C1 segment of cervical spinal cord (tissue), 14 donors: ENCODE results near the gene TEX264.

Experiments
- DNase-seq, 14 donors: peaks; one replicate each; lab custom pipeline; 2025; lab: John Stamatoyannopoulos, UW

Gene TEX264

GRCh38 chr3:51692980-51693395 is 21.9 kb downstream of the TEX264 start:
- no peak for DNase-seq

- peak in 1 of 14 donors; percentile 14 for DNase-seq
Observed at GRCh38 chr3:51696954-51697353, 25.9 kb downstream of the TEX264 start.

DNA sequence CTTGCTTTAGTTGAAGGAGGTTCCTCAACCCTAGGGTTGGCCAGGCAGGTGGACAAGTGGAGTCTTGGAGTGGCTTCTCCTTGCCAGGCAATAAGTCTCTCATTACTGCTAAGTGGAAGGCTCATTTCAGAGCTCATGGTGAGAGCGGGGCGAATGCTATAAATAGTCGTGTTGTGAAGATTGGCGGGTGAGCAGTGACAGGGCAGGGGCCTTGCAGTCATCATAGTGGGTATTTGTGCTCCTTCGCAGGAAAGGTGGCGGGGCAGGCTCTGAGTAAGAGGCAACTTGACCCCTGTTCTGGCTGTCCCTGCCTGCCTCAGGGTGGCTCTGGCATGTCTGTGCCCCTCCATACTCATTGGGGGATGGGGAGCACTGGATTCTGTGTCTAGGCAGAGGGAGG is 27.2 kb downstream of the TEX264 start:
- no peak for DNase-seq

DNA sequence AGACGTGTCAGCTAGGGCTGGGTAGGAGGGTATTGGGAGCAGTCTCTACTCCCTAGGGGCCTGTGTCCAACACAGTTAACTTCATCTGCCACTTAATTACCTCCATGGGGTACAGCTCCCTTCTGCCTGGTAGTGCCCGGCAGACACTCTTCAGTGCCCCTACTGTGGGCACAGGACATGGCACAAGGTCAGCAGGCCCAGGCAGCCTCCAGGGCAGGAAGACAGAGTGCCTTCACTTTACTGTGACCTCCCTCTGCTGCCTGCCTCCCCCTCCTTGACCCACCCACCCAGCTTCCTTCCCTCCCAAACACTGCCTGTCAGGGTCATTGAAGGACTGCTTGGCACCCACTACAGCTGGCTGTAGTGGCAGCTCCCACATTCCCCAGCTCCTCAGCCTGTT is 29.4 kb downstream of the TEX264 start:
- no peak for DNase-seq

DNA sequence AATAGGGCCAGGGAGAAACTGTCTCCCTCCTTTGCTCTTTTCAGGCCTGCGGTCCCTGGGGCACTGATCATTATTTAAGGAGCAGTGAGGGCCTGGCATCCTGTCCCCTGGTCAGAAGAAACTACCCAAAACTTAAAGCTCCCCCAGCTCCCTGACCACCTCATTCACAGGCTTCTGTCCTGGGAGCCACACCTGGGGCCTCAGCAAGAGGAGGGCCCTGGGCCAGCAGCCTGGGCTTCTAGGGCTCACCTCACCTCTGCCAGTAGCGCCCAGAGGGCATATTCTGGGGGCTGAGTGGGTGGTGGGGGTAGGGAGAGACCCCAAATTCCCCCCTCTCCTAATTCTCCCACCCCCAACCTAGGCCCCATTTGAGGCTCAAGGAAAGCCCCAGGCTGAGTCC is 31.1 kb downstream of the TEX264 start:
- no peak for DNase-seq

DNA sequence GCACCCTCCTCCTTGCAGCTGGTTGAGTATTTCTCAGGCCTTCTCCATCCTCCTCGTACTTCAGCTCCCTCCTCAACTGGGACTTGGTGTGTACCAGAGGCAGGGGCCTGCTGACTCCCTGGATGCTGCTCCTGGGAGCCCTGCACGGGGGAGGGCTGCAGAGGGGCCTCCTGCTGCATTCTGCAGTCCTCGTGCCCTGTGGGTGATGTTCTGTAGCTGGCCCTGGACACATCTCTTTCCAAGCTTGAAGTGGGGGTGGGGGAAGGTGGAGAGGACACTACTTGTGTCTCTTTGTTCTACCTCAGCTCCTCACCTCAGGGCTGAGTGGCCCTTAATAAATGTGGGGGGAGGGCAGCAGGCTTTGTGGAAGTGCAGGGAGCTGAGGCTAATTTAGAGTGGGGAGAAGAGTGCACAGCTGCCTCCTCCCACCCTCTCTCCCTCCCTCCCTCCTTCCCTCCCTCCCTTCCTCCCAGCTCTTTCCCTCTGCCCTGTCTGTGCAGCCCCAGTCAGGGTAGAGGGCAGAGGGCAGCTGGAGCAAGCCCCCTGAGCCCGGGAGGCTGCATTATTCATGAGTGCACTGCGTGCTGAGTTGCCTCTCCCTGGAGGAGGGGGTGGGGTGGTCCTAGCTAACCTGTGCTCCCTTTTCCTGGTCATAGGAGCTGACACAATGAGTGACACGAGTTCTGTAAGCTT is 32.2 kb downstream of the TEX264 start:
- no peak for DNase-seq

DNA sequence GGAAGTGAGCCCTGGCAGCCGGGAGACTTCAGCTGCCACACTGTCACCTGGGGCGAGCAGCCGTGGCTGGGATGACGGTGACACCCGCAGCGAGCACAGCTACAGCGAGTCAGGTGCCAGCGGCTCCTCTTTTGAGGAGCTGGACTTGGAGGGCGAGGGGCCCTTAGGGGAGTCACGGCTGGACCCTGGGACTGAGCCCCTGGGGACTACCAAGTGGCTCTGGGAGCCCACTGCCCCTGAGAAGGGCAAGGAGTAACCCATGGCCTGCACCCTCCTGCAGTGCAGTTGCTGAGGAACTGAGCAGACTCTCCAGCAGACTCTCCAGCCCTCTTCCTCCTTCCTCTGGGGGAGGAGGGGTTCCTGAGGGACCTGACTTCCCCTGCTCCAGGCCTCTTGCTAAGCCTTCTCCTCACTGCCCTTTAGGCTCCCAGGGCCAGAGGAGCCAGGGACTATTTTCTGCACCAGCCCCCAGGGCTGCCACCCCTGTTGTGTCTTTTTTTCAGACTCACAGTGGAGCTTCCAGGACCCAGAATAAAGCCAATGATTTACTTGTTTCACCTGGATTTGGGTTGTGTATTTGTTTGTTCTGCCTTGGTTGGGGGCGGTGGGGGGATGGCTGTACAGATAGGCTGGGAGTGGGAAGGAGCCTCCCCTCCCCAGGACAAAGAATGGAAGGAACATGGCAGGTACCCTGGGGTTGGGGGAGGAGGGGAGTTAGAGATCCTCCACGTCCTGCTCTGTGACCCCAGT is 32.9 kb downstream of the TEX264 start:
- DNase-seq, result no peak

- no peak for DNase-seq
Observed at GRCh38 chr3:51704511-51704950, 33.5 kb downstream of the TEX264 start.

DNA sequence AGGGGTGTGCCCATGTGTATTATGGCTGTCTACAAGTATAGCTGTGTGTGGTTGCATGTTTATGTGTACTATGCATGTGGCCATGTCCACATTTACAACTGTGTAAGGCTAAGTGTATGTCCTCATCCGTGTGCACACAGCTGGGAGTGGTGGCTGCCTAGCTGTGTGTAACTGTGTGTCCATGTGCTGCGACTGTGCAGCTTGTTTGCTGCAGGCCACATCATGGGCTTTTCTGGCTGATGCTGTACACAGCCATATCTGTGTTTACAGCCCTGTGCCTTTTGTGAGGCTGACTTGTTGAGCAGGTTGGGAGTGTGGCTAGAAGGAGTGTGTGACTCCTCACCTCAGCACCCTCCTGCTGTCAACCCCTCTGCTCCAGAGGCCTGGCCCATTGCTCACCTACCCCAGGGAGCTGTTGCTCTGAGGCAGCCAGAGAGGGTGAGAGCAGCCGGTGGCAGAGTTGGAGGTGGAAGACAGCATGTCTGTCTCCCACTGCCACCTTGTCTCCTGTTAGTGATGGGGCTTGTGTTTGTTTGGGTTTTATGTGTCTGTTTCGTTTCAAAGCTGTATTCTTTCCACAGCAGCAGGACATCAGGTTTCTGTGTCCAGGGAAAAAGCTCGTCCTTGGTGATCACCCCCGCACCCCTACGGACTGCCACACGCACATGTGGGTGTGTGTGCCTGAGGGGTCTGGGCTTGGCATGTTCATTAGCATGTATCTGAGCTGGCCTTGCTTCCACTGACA is 34.4 kb downstream of the TEX264 start:
- no peak for DNase-seq

- no peak for DNase-seq
Observed at GRCh38 chr3:51706021-51706485, 35.0 kb downstream of the TEX264 start.

GRCh38 chr3:51706788-51707731 is 36.0 kb downstream of the TEX264 start, which contains the start of gene GRM2:
Gene GRM2 (plus strand): TSS chr3:51707068. CDS start chr3:51708984, 1,916 bp downstream.
- peak in 8 of 14 donors; percentile 2 to 52 (median 15) for DNase-seq

DNA sequence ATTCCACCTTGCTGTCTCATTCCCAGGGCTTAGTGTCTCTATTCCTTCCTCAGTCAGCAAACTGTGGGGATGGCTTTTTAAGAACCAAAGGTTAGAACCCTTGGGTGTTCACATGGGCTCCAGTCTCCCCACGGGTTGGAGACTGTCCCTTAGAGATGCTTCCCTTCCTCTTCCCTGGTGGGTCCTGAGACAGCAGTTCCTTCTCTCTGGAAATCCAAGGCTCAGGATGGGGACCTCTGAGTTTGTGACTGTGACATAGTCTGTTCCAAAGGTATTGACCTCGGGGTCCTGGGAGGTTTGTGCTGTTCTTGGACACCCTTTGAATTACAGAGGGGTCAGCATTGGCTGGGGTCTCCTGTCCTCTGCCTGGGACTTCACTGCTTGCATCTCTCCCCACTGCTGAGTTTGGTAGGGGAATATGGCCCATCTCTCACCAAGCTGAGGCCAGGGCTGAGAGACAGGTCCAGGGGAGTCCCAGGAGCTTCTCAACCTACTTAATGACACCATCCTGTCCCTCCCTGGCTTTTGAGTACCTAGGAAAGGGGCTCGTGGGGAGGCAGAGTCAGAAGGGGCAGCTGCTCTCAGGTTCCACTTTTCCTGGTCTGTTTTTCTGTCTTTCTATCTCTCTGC is 37.3 kb downstream of the TEX264 start:
- DNase-seq, result no peak

DNA sequence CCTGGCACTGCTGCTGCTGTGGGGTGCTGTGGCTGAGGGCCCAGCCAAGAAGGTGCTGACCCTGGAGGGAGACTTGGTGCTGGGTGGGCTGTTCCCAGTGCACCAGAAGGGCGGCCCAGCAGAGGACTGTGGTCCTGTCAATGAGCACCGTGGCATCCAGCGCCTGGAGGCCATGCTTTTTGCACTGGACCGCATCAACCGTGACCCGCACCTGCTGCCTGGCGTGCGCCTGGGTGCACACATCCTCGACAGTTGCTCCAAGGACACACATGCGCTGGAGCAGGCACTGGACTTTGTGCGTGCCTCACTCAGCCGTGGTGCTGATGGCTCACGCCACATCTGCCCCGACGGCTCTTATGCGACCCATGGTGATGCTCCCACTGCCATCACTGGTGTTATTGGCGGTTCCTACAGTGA is 38.0 kb downstream of the TEX264 start:
- no peak for DNase-seq

GRCh38 chr3:51709675-51710074 is 38.6 kb downstream of the TEX264 start:
- DNase-seq, result no peak

GRCh38 chr3:51710631-51711351 is 39.7 kb downstream of the TEX264 start:
- peak in 2 of 14 donors; percentile 14 to 21 for DNase-seq

DNA sequence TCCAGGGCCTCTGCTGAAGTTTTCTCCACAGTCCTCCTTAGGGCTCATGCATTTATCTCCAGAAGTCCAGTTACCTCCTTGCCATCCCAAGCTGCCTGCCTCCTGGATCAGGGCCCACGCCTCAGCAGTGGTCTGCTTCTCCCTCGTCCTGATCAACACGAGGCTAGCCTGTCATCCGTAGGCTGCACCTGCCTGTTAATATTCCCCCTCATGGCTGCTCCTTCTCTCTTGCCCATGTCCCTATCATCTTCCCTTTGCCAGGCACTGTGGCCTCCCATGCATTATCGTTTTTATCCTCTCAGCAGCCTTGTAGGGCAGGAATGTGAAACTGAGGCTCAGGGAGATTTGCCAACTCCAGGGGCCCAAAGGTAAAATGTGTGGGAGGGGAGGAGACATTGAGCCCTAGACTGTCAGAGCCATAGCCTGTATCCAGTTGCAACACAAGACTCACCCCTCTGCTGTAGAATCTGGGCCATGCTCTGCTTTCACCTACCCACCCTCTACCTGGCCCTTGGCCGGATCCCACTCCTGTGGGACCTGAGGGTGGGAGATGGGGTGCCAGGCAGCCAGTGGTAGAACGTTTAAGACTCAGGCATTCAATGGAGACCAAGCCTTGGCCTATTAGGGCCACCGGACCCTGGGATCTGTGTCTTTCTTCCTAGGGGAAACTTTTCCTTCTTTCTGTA is 40.4 kb downstream of the TEX264 start:
- no peak for DNase-seq

- no peak for DNase-seq
Observed at GRCh38 chr3:51712038-51712420, 41.0 kb downstream of the TEX264 start.

- no peak for DNase-seq
Observed at GRCh38 chr3:51712511-51712931, 41.5 kb downstream of the TEX264 start.

DNA sequence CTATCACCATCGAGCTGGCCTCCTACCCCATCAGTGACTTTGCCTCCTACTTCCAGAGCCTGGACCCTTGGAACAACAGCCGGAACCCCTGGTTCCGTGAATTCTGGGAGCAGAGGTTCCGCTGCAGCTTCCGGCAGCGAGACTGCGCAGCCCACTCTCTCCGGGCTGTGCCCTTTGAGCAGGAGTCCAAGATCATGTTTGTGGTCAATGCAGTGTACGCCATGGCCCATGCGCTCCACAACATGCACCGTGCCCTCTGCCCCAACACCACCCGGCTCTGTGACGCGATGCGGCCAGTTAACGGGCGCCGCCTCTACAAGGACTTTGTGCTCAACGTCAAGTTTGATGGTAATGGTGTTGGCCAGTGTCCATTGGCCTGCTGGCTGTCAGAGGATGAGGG is 41.9 kb downstream of the TEX264 start:
- DNase-seq, result no peak
